ENCODE measurements around the gene TP53INP2.

TP53INP2 gene

GRCh38 chr20:34669094-34669493 is 35.0 kb upstream of the TP53INP2 start:
- no peaks in the 10 kb centered on the region for H3K36me3 ChIP-seq (replicated peaks; ENCODE audit: insufficient read depth, low read length)
- H3K27me3 ChIP-seq (replicated peaks; ENCODE audit: insufficient read depth, low read length): no peaks in the 10 kb centered on the region
- no peaks in the 10 kb centered on the region for H3K9me3 ChIP-seq (replicated peaks; ENCODE audit: insufficient read depth, low read length)
- no peak overlapping the region for H3K4me3 ChIP-seq (ENCODE audit: low read length)
- H3K9ac ChIP-seq (ENCODE audit: low read length): no peak overlapping the region
- H3K79me2 ChIP-seq (ENCODE audit: low read length): peaks cover 29% of the 10 kb centered on the region
- H3F3A ChIP-seq (ENCODE audit: insufficient read depth, low read length): no peaks in the 10 kb centered on the region
- H3K4me1 ChIP-seq (ENCODE audit: low read length): no peaks in the 10 kb centered on the region
- H4K20me1 ChIP-seq (ENCODE audit: insufficient read depth, low read length): no peaks in the 10 kb centered on the region
- no peaks in the 10 kb centered on the region for H3K9me2 ChIP-seq (replicated peaks; ENCODE audit: insufficient read depth, low read length)
- no peak overlapping the region for H3K27ac ChIP-seq (ENCODE audit: low read length)
- TF ChIP-seq EZH2phosphoT487 (IDR thresholded peaks at IDR 0.05; ENCODE audit: low read length): no peak
- TF ChIP-seq EZH2 (optimal IDR thresholded peaks at IDR 0.05; ENCODE audit: low read depth, low read length): no peak
- no peak for TF ChIP-seq CTCF (IDR thresholded peaks at IDR 0.05; ENCODE audit: low read length)
- H3K4me2 ChIP-seq (ENCODE audit: low read depth, low read length): no peak overlapping the region
- DNase-seq: no peak
- no peak overlapping the region for H2AFZ ChIP-seq (ENCODE audit: low read length)

- no peak for DNase-seq
- Histone ChIP-seq H3K4me1 (ENCODE audit: low read length) (no peaks in the 10 kb centered on the region), H2AFZ (ENCODE audit: low read length) (no peak overlapping the region), H3K27ac (ENCODE audit: low read length) (no peak overlapping the region), H3K27me3 (replicated peaks; ENCODE audit: insufficient read depth, low read length) (no peaks in the 10 kb centered on the region), H3K79me2 (ENCODE audit: low read length) (peaks cover 34% of the 10 kb centered on the region), H3K9ac (ENCODE audit: low read length) (no peak overlapping the region), H3K9me3 (replicated peaks; ENCODE audit: insufficient read depth, low read length) (no peaks in the 10 kb centered on the region), H4K20me1 (ENCODE audit: insufficient read depth, low read length) (no peaks in the 10 kb centered on the region), H3K4me2 (ENCODE audit: low read depth, low read length) (no peak overlapping the region), H3K4me3 (ENCODE audit: low read length) (no peak overlapping the region), H3F3A (ENCODE audit: insufficient read depth, low read length) (0 out of 2 replicates have a peak, but pooled peaks cover 4% of the 10 kb centered on the region), H3K36me3 (replicated peaks; ENCODE audit: insufficient read depth, low read length) (no peaks in the 10 kb centered on the region), H3K9me2 (replicated peaks; ENCODE audit: insufficient read depth, low read length) (no peaks in the 10 kb centered on the region)
- no peak for TF ChIP-seq CTCF (IDR thresholded peaks at IDR 0.05; ENCODE audit: low read length)
- TF ChIP-seq EZH2 (optimal IDR thresholded peaks at IDR 0.05; ENCODE audit: low read depth, low read length): no peak
- TF ChIP-seq EZH2phosphoT487 (IDR thresholded peaks at IDR 0.05; ENCODE audit: low read length): no peak
Observed at GRCh38 chr20:34673412-34673811, 30.7 kb upstream of the TP53INP2 start.

GRCh38 chr20:34675561-34675960 is 28.6 kb upstream of the TP53INP2 start:
- H2AFZ ChIP-seq (ENCODE audit: low read length): no peak overlapping the region
- H3K36me3 ChIP-seq (replicated peaks; ENCODE audit: insufficient read depth, low read length): no peaks in the 10 kb centered on the region
- no peak overlapping the region for H3K9ac ChIP-seq (ENCODE audit: low read length)
- no peaks in the 10 kb centered on the region for H3K9me2 ChIP-seq (replicated peaks; ENCODE audit: insufficient read depth, low read length)
- no peaks in the 10 kb centered on the region for H4K20me1 ChIP-seq (ENCODE audit: insufficient read depth, low read length)
- H3K27me3 ChIP-seq (replicated peaks; ENCODE audit: insufficient read depth, low read length): no peaks in the 10 kb centered on the region
- H3F3A ChIP-seq (ENCODE audit: insufficient read depth, low read length): 0 out of 2 replicates have a peak, but pooled peaks cover 4% of the 10 kb centered on the region
- no peak for TF ChIP-seq EZH2phosphoT487 (IDR thresholded peaks at IDR 0.05; ENCODE audit: low read length)
- no peak for TF ChIP-seq EZH2 (optimal IDR thresholded peaks at IDR 0.05; ENCODE audit: low read depth, low read length)
- TF ChIP-seq CTCF (IDR thresholded peaks at IDR 0.05; ENCODE audit: low read length): no peak
- peaks cover 31% of the 10 kb centered on the region for H3K79me2 ChIP-seq (ENCODE audit: low read length)
- no peaks in the 10 kb centered on the region for H3K4me1 ChIP-seq (ENCODE audit: low read length)
- no peak overlapping the region for H3K4me3 ChIP-seq (ENCODE audit: low read length)
- H3K4me2 ChIP-seq (ENCODE audit: low read depth, low read length): peak overlapping the region; percentile 56; the same call in 1 of the 2 replicates
- no peak overlapping the region for H3K27ac ChIP-seq (ENCODE audit: low read length)
- no peaks in the 10 kb centered on the region for H3K9me3 ChIP-seq (replicated peaks; ENCODE audit: insufficient read depth, low read length)
- no peak for DNase-seq
